Endodermal cell (in vitro differentiated cells): Measurements from ENCODE around the gene GNS. TPM values are rescaled to one million over a fixed set of nuclear protein-coding genes. Genes with fewer than 3 reads are reported as not detected.

Experiments used
- DNase-seq: peaks from one replicate; pipeline ENCODE4 v3.0.0-alpha.2; 2017
- H3K27ac ChIP-seq: 2 replicates; pipeline ENCODE4 v1.5.1; 2013; ENCODE audit warnings: mild to moderate bottlenecking, low read depth, low read length, moderate library complexity
- H3K27me3 ChIP-seq: 2 replicates; pipeline ENCODE4 v1.6.1; 2013; ENCODE audit warnings: mild to moderate bottlenecking, low read length, moderate library complexity; ENCODE audit not compliant: insufficient read depth, control insufficient read depth, poor library complexity, severe bottlenecking
- H3K36me3 ChIP-seq: 2 replicates; pipeline ENCODE4 v1.7.0; 2013; ENCODE audit warnings: mild to moderate bottlenecking, low read length, moderate library complexity; ENCODE audit not compliant: control insufficient read depth, insufficient read depth
- H3K4me1 ChIP-seq: one replicate; pipeline ENCODE4 v1.7.0; 2013; ENCODE audit warnings: low read length; ENCODE audit not compliant: control insufficient read depth, insufficient read depth
- H3K4me3 ChIP-seq: 2 replicates; pipeline ENCODE4 v1.5.1; 2013; ENCODE audit warnings: mild to moderate bottlenecking, low read length, moderate library complexity
- H3K9ac ChIP-seq: 2 replicates; pipeline ENCODE4 v1.6.1; 2013; ENCODE audit warnings: mild to moderate bottlenecking, low read length, moderate library complexity; ENCODE audit not compliant: poor library complexity, severe bottlenecking; ENCODE audit errors: extremely low read depth
- H3K9me3 ChIP-seq: 2 replicates; pipeline ENCODE4 v1.6.1; 2013; ENCODE audit warnings: mild to moderate bottlenecking, low read length, moderate library complexity; ENCODE audit not compliant: control insufficient read depth
- H3K27ac Mint-ChIP-seq: 2 replicates; pipeline ENCODE4 v1.8.0; 2020; ENCODE audit warnings: mixed read lengths
- H3K27me3 Mint-ChIP-seq: 2 replicates; pipeline ENCODE4 v1.8.0; 2021; ENCODE audit warnings: mild to moderate bottlenecking, mixed read lengths; ENCODE audit not compliant: insufficient read depth
- H3K36me3 Mint-ChIP-seq: 2 replicates; pipeline ENCODE4 v1.8.0; 2020; ENCODE audit warnings: low read depth, mixed read lengths
- H3K4me1 Mint-ChIP-seq: 2 replicates; pipeline ENCODE4 v1.8.0; 2020; ENCODE audit warnings: mixed read lengths
- H3K4me3 Mint-ChIP-seq: 2 replicates; pipeline ENCODE4 v1.8.0; 2020; ENCODE audit warnings: mild to moderate bottlenecking, moderate library complexity, mixed read lengths
- H3K9me3 Mint-ChIP-seq: 2 replicates; pipeline ENCODE4 v1.8.0; 2020; ENCODE audit warnings: mild to moderate bottlenecking, mixed read lengths
- CTCF ChIP-seq: fragments of 200-600 bp; sonication (generic); conservative IDR thresholded peaks from 2 replicates; pipeline ENCODE4 v1.5.0; 2021; ENCODE audit warnings: antibody characterized with exemption, mild to moderate bottlenecking
- WGBS, 2 experiments: methylation state at CpG; one replicate each; pipeline versions ENCODE4 v1.1.5 to v1.1.7; 2013; ENCODE audit warnings: missing lambda C conversion rate in 2 of 2, mixed read lengths in 1 of 2; ENCODE audit not compliant: insufficient coverage in 1 of 2, insufficient read length in 1 of 2; 5-methylcytosine and 5-hydroxymethylcytosine counted together
- total RNA-seq, 2 donors: library from RNA; stranded (reverse); fragmentation: NEBNext Ultra II Directional in 1 of 2; extraction: Animal tissue kit (Norgen Biotek cat#: 25700) in 1 of 2; gene quantifications; 2 replicates in 1 of 2; 3 replicates in 1 of 2; pipeline ENCODE4 v1.2.1, GENCODE V29; 2021

GNS gene
- total RNA-seq, 2 donors from 2014 or later, result 46.4 to 48.1 TPM

GRCh38 chr12:64801381-64801780, 42.2 kb upstream of the GNS start:
- H3K4me1 Mint-ChIP-seq, result peaks cover 8% of the 10 kb centered on the region
- H3K27ac ChIP-seq, result no peak overlapping the region

GRCh38 chr12:64800640-64801039, 41.4 kb upstream of the GNS start:
- no peaks in the 10 kb centered on the region for H3K9me3 Mint-ChIP-seq
- no peak overlapping the region for H3K27ac Mint-ChIP-seq
- TF ChIP-seq CTCF, result no peak
- H3K27me3 Mint-ChIP-seq, result peaks cover 7% of the 10 kb centered on the region
- H3K4me3 Mint-ChIP-seq, result no peak overlapping the region
- Histone ChIP-seq H3K4me3 (no peak overlapping the region), H3K27me3 (no peaks in the 10 kb centered on the region), H3K27ac (no peak overlapping the region), H3K36me3 (no peaks in the 10 kb centered on the region), H3K9me3 (no peaks in the 10 kb centered on the region), H3K9ac (no peak overlapping the region), H3K4me1 (peaks cover 7% of the 10 kb centered on the region)
- H3K4me1 Mint-ChIP-seq, result peaks cover 8% of the 10 kb centered on the region
- DNase-seq, result no peak
- WGBS, 2 experiments, result 83 to 96% methylated on average over 1 to 4 of the region's 5 CpGs
- no peaks in the 10 kb centered on the region for H3K36me3 Mint-ChIP-seq

More at GRCh38 chr12:64801381-64801780, 42.2 kb upstream of the GNS start:
- no peak overlapping the region for H3K4me3 ChIP-seq
- DNase-seq, result no peak
- peak; percentile 62 for TF ChIP-seq CTCF
- H3K4me1 ChIP-seq, result peaks cover 7% of the 10 kb centered on the region
- H3K4me3 Mint-ChIP-seq, result no peak overlapping the region
- no peaks in the 10 kb centered on the region for H3K36me3 Mint-ChIP-seq
- no peak overlapping the region for H3K27ac Mint-ChIP-seq
- 68% methylated on average over 1 of the region's 2 CpGs; no CpG with 5 or more reads in 1 of the 2 experiments for WGBS, 2 experiments
- no peak overlapping the region for H3K9ac ChIP-seq
- no peaks in the 10 kb centered on the region for H3K9me3 ChIP-seq
- H3K9me3 Mint-ChIP-seq, result no peaks in the 10 kb centered on the region
- no peaks in the 10 kb centered on the region for H3K27me3 ChIP-seq
- H3K27me3 Mint-ChIP-seq, result peaks cover 7% of the 10 kb centered on the region
- H3K36me3 ChIP-seq, result no peaks in the 10 kb centered on the region

- H3K27ac Mint-ChIP-seq, result no peak overlapping the region
- no peak overlapping the region for H3K4me3 ChIP-seq
- H3K4me1 ChIP-seq, result peaks cover 7% of the 10 kb centered on the region
- no peak overlapping the region for H3K4me3 Mint-ChIP-seq
- no peak overlapping the region for H3K9ac ChIP-seq
- H3K27ac ChIP-seq, result no peak overlapping the region
- no peak for TF ChIP-seq CTCF
- H3K9me3 Mint-ChIP-seq, result no peaks in the 10 kb centered on the region
- H3K9me3 ChIP-seq, result no peaks in the 10 kb centered on the region
- DNase-seq, result no peak
- H3K27me3 Mint-ChIP-seq, result no peaks in the 10 kb centered on the region
- peaks cover 9% of the 10 kb centered on the region for H3K4me1 Mint-ChIP-seq
- H3K36me3 ChIP-seq, result no peaks in the 10 kb centered on the region
- H3K27me3 ChIP-seq, result no peaks in the 10 kb centered on the region
- H3K36me3 Mint-ChIP-seq, result no peaks in the 10 kb centered on the region
Observed at GRCh38 chr12:64798165-64798564, 39.0 kb upstream of the GNS start.
